PC-9 (cell line): ENCODE measurements around the gene SF3A1.

Experiments used
- EZH2 ChIP-seq: fragments of 200-600 bp; sonication (generic); IDR thresholded peaks from 2 replicates; pipeline ENCODE4 v1.8.0; 2017; ENCODE audit warnings: antibody characterized with exemption, low read depth
- TF ChIP-seq, protein P1 (sequence below): fragments of 200-600 bp; sonication (generic); conservative IDR thresholded peaks from 2 replicates; pipeline ENCODE4 v1.6.1; 2017; ENCODE audit warnings: mixed run types, antibody characterized with exemption, mild to moderate bottlenecking, moderate library complexity

DNA sequence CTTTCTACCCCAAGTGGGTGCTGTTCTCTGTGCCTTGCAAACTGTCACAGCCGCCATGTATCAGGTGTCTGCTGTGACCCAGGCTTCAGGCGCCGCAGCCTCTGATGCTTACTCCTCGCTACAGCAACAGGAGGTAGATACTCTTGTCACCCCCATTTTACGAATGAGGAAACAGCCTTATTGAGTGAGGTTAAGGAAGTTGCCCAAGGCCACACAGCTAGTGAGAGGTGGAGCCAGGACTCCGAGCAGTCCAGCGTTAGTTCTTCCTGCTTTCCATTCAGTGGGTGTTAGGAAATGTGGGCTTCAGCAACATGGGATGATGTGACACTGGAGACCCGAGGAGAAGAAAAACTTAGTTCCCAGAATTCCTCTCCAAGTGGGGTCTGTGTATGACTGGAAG, 16.2 kb upstream of the SF3A1 start:
- TF ChIP-seq, protein P1, sequence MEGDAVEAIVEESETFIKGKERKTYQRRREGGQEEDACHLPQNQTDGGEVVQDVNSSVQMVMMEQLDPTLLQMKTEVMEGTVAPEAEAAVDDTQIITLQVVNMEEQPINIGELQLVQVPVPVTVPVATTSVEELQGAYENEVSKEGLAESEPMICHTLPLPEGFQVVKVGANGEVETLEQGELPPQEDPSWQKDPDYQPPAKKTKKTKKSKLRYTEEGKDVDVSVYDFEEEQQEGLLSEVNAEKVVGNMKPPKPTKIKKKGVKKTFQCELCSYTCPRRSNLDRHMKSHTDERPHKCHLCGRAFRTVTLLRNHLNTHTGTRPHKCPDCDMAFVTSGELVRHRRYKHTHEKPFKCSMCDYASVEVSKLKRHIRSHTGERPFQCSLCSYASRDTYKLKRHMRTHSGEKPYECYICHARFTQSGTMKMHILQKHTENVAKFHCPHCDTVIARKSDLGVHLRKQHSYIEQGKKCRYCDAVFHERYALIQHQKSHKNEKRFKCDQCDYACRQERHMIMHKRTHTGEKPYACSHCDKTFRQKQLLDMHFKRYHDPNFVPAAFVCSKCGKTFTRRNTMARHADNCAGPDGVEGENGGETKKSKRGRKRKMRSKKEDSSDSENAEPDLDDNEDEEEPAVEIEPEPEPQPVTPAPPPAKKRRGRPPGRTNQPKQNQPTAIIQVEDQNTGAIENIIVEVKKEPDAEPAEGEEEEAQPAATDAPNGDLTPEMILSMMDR = no peak
- TF ChIP-seq EZH2 = no peak
